A549 (cell line): Measurements from ENCODE around the gene PDP2. TPM values are rescaled to one million over a fixed set of nuclear protein-coding genes. Genes with fewer than 3 reads are reported as not detected.

Source experiments
- ATAC-seq, 2 experiments: fragments of 200-7000 bp in 1 of 2; fragments of >200 bp in 1 of 2; cut with Nextera tagmentation in 1 of 2; cut with Tn5 transposase in 1 of 2; 3 replicates each; pipeline versions ENCODE4 v1.8.0 to v1.9.1; 2018 to 2020; ENCODE audit warnings: mild to moderate bottlenecking in 1 of 2, moderate library complexity in 1 of 2
- CTCF ChIA-PET: fragments of 300-600 bp; sonication (Branson Sonifier 250); formaldehyde crosslinking; extraction: SDS; loops from one replicate; lab custom pipeline; 2021; ENCODE audit warnings: antibody characterized with exemption, inconsistent platforms; lab: Yijun Ruan, JAX
- POLR2A ChIA-PET: fragments of 350-600 bp; formaldehyde crosslinking; extraction: SDS; loops from one replicate; lab custom pipeline; 2021; ENCODE audit warnings: antibody characterized with exemption, inconsistent platforms; lab: Yijun Ruan, JAX
- DNase-seq, 2 experiments: peaks; one replicate each; pipeline versions ENCODE4 v3.0.0 to v3.0.0-alpha.2; 2011 to 2016; ENCODE audit warnings: low read depth in 1 of 2, low spot score in 1 of 2
- FAIRE-seq: peaks from 2 replicates; lab custom pipeline; 2011; peaks lifted over from hg19 to GRCh38; lab: Jason Lieb, UNC
- H3K27ac ChIP-seq, 2 experiments: fragments of >200 bp; sonication (Bioruptor Twin); formaldehyde crosslinking; 3 replicates each; pipeline ENCODE4 v1.5.1; 2016 to 2017
- H3K4me1 ChIP-seq: fragments of >200 bp; sonication (Bioruptor Twin); formaldehyde crosslinking; 3 replicates; pipeline ENCODE4 v1.6.1; 2016
- H3K4me2 ChIP-seq: fragments of >200 bp; sonication (Bioruptor Twin); formaldehyde crosslinking; 3 replicates; pipeline ENCODE4 v1.6.1; 2016
- H3K4me3 ChIP-seq: fragments of >200 bp; sonication (Bioruptor Twin); formaldehyde crosslinking; 3 replicates; pipeline ENCODE4 v1.5.1; 2016
- H3K9me3 ChIP-seq: fragments of >200 bp; sonication (Bioruptor Twin); formaldehyde crosslinking; 3 replicates; pipeline ENCODE4 v1.6.1; 2016
- CEBPB ChIP-seq, 2 experiments: fragments of >200 bp in 1 of 2; sonication (Bioruptor Twin) in 1 of 2; formaldehyde crosslinking in 1 of 2; IDR thresholded peaks; 2 replicates each; pipeline ENCODE4 v1.6.1; 2012 to 2016
- EHF ChIP-seq: fragments of 250-450 bp; sonication (Bioruptor Pico); IDR thresholded peaks from 2 replicates; pipeline ENCODE4 v1.5.0; 2020; ENCODE audit warnings: mild to moderate bottlenecking
- ELK1 ChIP-seq: fragments of 150-350 bp; IDR thresholded peaks from 2 replicates; pipeline ENCODE4 v1.6.1; 2014; ENCODE audit warnings: low read depth, mild to moderate bottlenecking, low read length
- FOXS1 ChIP-seq: fragments of 250-450 bp; sonication (Bioruptor Pico); IDR thresholded peaks from 2 replicates; pipeline ENCODE4 v1.5.0; 2020; ENCODE audit warnings: mild to moderate bottlenecking, moderate library complexity
- GATA3 ChIP-seq: IDR thresholded peaks from 2 replicates; pipeline ENCODE4 v1.6.1; 2012; ENCODE audit warnings: borderline replicate concordance
- HMGXB4 ChIP-seq: fragments of 250-450 bp; sonication (Bioruptor Pico); IDR thresholded peaks from 2 replicates; pipeline ENCODE4 v1.5.0; 2021; ENCODE audit warnings: mild to moderate bottlenecking, moderate library complexity, borderline replicate concordance
- HOXA7 ChIP-seq: fragments of 250-450 bp; sonication (Bioruptor Pico); IDR thresholded peaks from 2 replicates; pipeline ENCODE4 v1.5.0; 2020; ENCODE audit warnings: mild to moderate bottlenecking, moderate library complexity
- HOXB13 ChIP-seq: fragments of 250-450 bp; sonication (Bioruptor Pico); IDR thresholded peaks from 2 replicates; pipeline ENCODE4 v1.5.0; 2020; ENCODE audit warnings: low read depth, mild to moderate bottlenecking, moderate library complexity
- MAZ ChIP-seq: fragments of 150-350 bp; IDR thresholded peaks from 2 replicates; pipeline ENCODE4 v1.6.1; 2014; ENCODE audit warnings: antibody characterized with exemption, low read depth, low read length, borderline replicate concordance
- MYC ChIP-seq: IDR thresholded peaks from 2 replicates; pipeline ENCODE4 v1.6.1; 2012; ENCODE audit warnings: mild to moderate bottlenecking, inconsistent platforms, low read length, improper control_type of control experiment, borderline replicate concordance
- NPAS2 ChIP-seq: fragments of 250-450 bp; sonication (Bioruptor Pico); IDR thresholded peaks from 2 replicates; pipeline ENCODE4 v1.8.0; 2022; ENCODE audit warnings: mild to moderate bottlenecking, moderate library complexity, borderline replicate concordance
- PBX3 ChIP-seq: IDR thresholded peaks from 2 replicates; pipeline ENCODE4 v1.6.1; 2012
- PHF8 ChIP-seq: fragments of 200-600 bp; sonication (generic); IDR thresholded peaks from 2 replicates; pipeline ENCODE4 v1.6.1; 2016; ENCODE audit warnings: low read depth, mild to moderate bottlenecking, antibody characterized with exemption, moderate library complexity, borderline replicate concordance
- POLR2AphosphoS2 ChIP-seq: conservative IDR thresholded peaks from 2 replicates; pipeline ENCODE4 v1.6.1; 2012; ENCODE audit warnings: low read length, improper control_type of control experiment, inconsistent platforms
- RARB ChIP-seq: fragments of 250-450 bp; sonication (Bioruptor Pico); IDR thresholded peaks from 2 replicates; pipeline ENCODE4 v1.8.0; 2021; ENCODE audit warnings: mild to moderate bottlenecking, moderate library complexity
- SREBF2 ChIP-seq: fragments of 450-650 bp; IDR thresholded peaks from 2 replicates; pipeline ENCODE4 v1.6.1; 2014; ENCODE audit warnings: mild to moderate bottlenecking, moderate library complexity
- ZC3H11A ChIP-seq: fragments of 450-650 bp; IDR thresholded peaks from 2 replicates; pipeline ENCODE4 v1.6.1; 2014; ENCODE audit warnings: antibody characterized with exemption, mild to moderate bottlenecking
- ZNF302 ChIP-seq: fragments of 250-450 bp; sonication (Bioruptor Pico); IDR thresholded peaks from 2 replicates; pipeline ENCODE4 v1.9.0; 2021; ENCODE audit warnings: inconsistent platforms, mild to moderate bottlenecking, moderate library complexity
- WGBS: methylation state at CpG from one replicate; pipeline ENCODE4 v1.1.6; 2017; ENCODE audit errors: missing lambda C conversion rate; 5-methylcytosine and 5-hydroxymethylcytosine counted together
- polyA plus RNA-seq, 4 experiments: library from polyadenylated mRNA; depleted of rRNA in 3 of 4; stranded (reverse); fragments of >200 nt; fragmentation: RNase III in 1 of 4; extraction: RNeasy Plus Mini Kit Qiagen cat#74134 plus additional on column Dnase treatment in 1 of 4; gene quantifications; 2 replicates in 3 of 4; 3 replicates in 1 of 4; pipeline ENCODE4 v1.2.3, GENCODE V29; 2011 to 2017
- TF ChIP-seq, protein P1 (sequence below): fragments of 250-450 bp; sonication (Bioruptor Pico); IDR thresholded peaks from 2 replicates; pipeline ENCODE4 v1.5.0; 2020; ENCODE audit warnings: low read depth, mild to moderate bottlenecking, moderate library complexity

Gene PDP2
- polyA plus RNA-seq, 2 of the 4 experiments (the other 2 are of a cell fraction): 10.0 to 10.5 TPM

- Histone ChIP-seq H3K4me2 (no peak overlapping the region), H3K4me3 (no peak overlapping the region), H3K9me3 (no peaks in the 10 kb centered on the region), H3K4me1 (peaks cover 10% of the 10 kb centered on the region), H3K27ac (no peak overlapping the region)
- no peak for ATAC-seq
- TF ChIP-seq PHF8 (no peak), HOXA7 (CRISPR knock-in tag) (no peak), ZC3H11A (no peak)
- CTCF ChIA-PET: interaction anchor here (1.0 to 40.8 kb wide), 4 partner anchors 7 to 107 kb away, joined by 3 to 837 read pairs (median 420); partner anchors contain the start of genes CDH16, PDP2 and RRAD
- WGBS: 59% methylated on average over 10 of the region's 11 CpGs
- POLR2A ChIA-PET: no interaction called here
- no peak for FAIRE-seq
- DNase-seq: no peak
Measured at GRCh38 chr16:66905633-66906539, 25.6 kb downstream of the PDP2 start.

GRCh38 chr16:66906916-66907836 lies 26.9 kb downstream of the PDP2 start:
- ATAC-seq: no peak
- DNase-seq: no peak
- Histone ChIP-seq H3K4me2 (no peak overlapping the region), H3K9me3 (no peaks in the 10 kb centered on the region), H3K4me3 (no peak overlapping the region), H3K27ac (no peak overlapping the region), H3K4me1 (peaks cover 13% of the 10 kb centered on the region; the same call in 2 of the 3 replicates)
- ChIA-PET CTCF (interaction anchor here (1.5 to 40.8 kb wide), 3 partner anchors 8 to 40 kb away, joined by 3 to 837 read pairs (median 837); partner anchors contain the start of genes CDH16, PDP2 and RRAD), POLR2A (no interaction called here)
- TF ChIP-seq MYC: no peak
- no peak for TF ChIP-seq GATA3
- TF ChIP-seq EHF (CRISPR knock-in tag): no peak
- TF ChIP-seq RARB: no peak
- no peak for TF ChIP-seq PBX3
- TF ChIP-seq NPAS2 (CRISPR knock-in tag): no peak
- no peak for TF ChIP-seq CEBPB (IDR thresholded peaks at IDR 0.05)
- TF ChIP-seq HMGXB4 (CRISPR knock-in tag): no peak
- no peak for TF ChIP-seq ELK1
- no peak for TF ChIP-seq FOXS1 (CRISPR knock-in tag)
- FAIRE-seq: no peak
- 44% methylated on average over 7 of the region's 7 CpGs for WGBS

GRCh38 chr16:66908116-66908515 lies 27.8 kb downstream of the PDP2 start:
- CTCF ChIA-PET: interaction anchor here (29.9 to 40.8 kb wide), 2 partner anchors 7 to 9 kb away, joined by 837 read pairs; partner anchors contain the start of genes CDH16, PDP2 and RRAD
- no peak for TF ChIP-seq PBX3
- TF ChIP-seq RARB: no peak
- TF ChIP-seq, protein P1, sequence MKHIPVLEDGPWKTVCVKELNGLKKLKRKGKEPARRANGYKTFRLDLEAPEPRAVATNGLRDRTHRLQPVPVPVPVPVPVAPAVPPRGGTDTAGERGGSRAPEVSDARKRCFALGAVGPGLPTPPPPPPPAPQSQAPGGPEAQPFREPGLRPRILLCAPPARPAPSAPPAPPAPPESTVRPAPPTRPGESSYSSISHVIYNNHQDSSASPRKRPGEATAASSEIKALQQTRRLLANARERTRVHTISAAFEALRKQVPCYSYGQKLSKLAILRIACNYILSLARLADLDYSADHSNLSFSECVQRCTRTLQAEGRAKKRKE (CRISPR knock-in tag): no peak
- no peak for TF ChIP-seq MAZ
- TF ChIP-seq PHF8: no peak
- no peak for TF ChIP-seq SREBF2
- TF ChIP-seq GATA3: no peak
- no peak for TF ChIP-seq HOXB13 (CRISPR knock-in tag)
- TF ChIP-seq ZNF302 (CRISPR knock-in tag): no peak
- TF ChIP-seq POLR2AphosphoS2: no peak

More at GRCh38 chr16:66908116-66908515, 27.8 kb downstream of the PDP2 start:
- FAIRE-seq: no peak
- POLR2A ChIA-PET: no interaction called here
- H3K9me3 ChIP-seq: no peaks in the 10 kb centered on the region
- peaks cover 13% of the 10 kb centered on the region; the same call in 2 of the 3 replicates for H3K4me1 ChIP-seq
- no peak for DNase-seq
- no peak overlapping the region for H3K4me3 ChIP-seq
- no peak for ATAC-seq
- WGBS: 70% methylated on average over 3 of the region's 3 CpGs
- H3K4me2 ChIP-seq: no peak overlapping the region
- H3K27ac ChIP-seq: no peak overlapping the region
